GM23248 (cell line): ENCODE data around the gene TNFRSF4.

Source experiments
- EZH2 ChIP-seq: fragments of 200-600 bp; sonication (generic); IDR thresholded peaks from 2 replicates; pipeline ENCODE4 v1.6.1; 2018; ENCODE audit warnings: antibody characterized with exemption, mild to moderate bottlenecking; ENCODE audit not compliant: insufficient read depth, poor library complexity, severe bottlenecking
- EZH2phosphoT487 ChIP-seq: fragments of 200-600 bp; sonication (generic); IDR thresholded peaks from 2 replicates; pipeline ENCODE4 v1.6.1; 2018; ENCODE audit warnings: antibody characterized with exemption, moderate library complexity, mild to moderate bottlenecking, low read depth; ENCODE audit not compliant: insufficient read depth

GRCh38 chr1:1235016-1235744 lies 21.2 kb upstream of the TNFRSF4 start:
- TF ChIP-seq EZH2 (no peak), EZH2phosphoT487 (no peak)
